ENCODE results near the gene XPNPEP2. TPM values are rescaled to one million over a fixed set of nuclear protein-coding genes. Genes with fewer than 3 reads are reported as not detected.

The XPNPEP2 gene
- total RNA-seq (2022; extraction: Qiagen RNA extraction) = not detected in 5 replicates

GRCh38 chrX:129738466-129739308, at the start of gene XPNPEP2:
Gene XPNPEP2 (plus strand): TSS chrX:129738979. CDS start chrX:129739214, 235 bp downstream.

GRCh38 chrX:129779747-129780146, 41.0 kb downstream of the XPNPEP2 start, which contains the start of gene SASH3:
Gene SASH3 (plus strand): TSS chrX:129779949. CDS start chrX:129780098, 149 bp downstream.

Other genes starting within 250 kb of the XPNPEP2 start
- gene SMARCA1, start 215.5 kb upstream of the XPNPEP2 start, total RNA-seq (2022; extraction: Qiagen RNA extraction) = 38.0 to 57.1 TPM (median 52.4 TPM) in 5 replicates
- 21.1 to 27.7 TPM (median 25.8 TPM) in 5 replicates for gene OCRL, start 198.7 kb upstream of the XPNPEP2 start, total RNA-seq (2022; extraction: Qiagen RNA extraction)
- gene APLN, start 84.0 kb upstream of the XPNPEP2 start, total RNA-seq (2022; extraction: Qiagen RNA extraction) = 0.68 to 0.90 TPM (median 0.77 TPM) in 5 replicates
- not detected in 5 replicates for gene SASH3, start 41.0 kb downstream of the XPNPEP2 start, total RNA-seq (2022; extraction: Qiagen RNA extraction)
- gene ZDHHC9, start 104.9 kb downstream of the XPNPEP2 start, total RNA-seq (2022; extraction: Qiagen RNA extraction) = 59.1 to 69.1 TPM (median 66.5 TPM) in 5 replicates
- gene UTP14A, start 167.2 kb downstream of the XPNPEP2 start, total RNA-seq (2022; extraction: Qiagen RNA extraction) = 45.9 to 52.5 TPM (median 46.1 TPM) in 5 replicates
- gene BCORL1, start 243.7 kb downstream of the XPNPEP2 start, total RNA-seq (2022; extraction: Qiagen RNA extraction) = 8.2 to 13.7 TPM (median 11.5 TPM) in 5 replicates

All from A549 treated with dexamethasone at 1 μM for 4 hours (cell line).